HL-60 (cell line): Measurements from ENCODE around the gene ZNF595.
"Not testable (repeated sequence)": the region's sequence is repeated elsewhere in the genome, so short reads cannot be mapped to it uniquely, and the experiment has no call there.

Experiments used
- DNase-seq, 2 experiments: peaks; one replicate each; pipeline ENCODE4 v3.0.0-alpha.2; 2010 to 2020; ENCODE audit warnings: low read depth in 1 of 2, low spot score in 1 of 2
- H3K27ac ChIP-seq: fragments of 250-450 bp; sonication (Bioruptor Pico); replicated peaks from 2 replicates; pipeline ENCODE4 v1.5.1; 2020; ENCODE audit warnings: mild to moderate bottlenecking, moderate library complexity
- H3K27me3 ChIP-seq: fragments of 250-450 bp; sonication (Bioruptor Pico); 2 replicates; pipeline ENCODE4 v1.5.1; 2021; ENCODE audit warnings: mild to moderate bottlenecking, moderate library complexity; ENCODE audit not compliant: insufficient read depth, poor library complexity, severe bottlenecking
- H3K4me3 ChIP-seq: replicated peaks from 2 replicates; pipeline ENCODE4 v1.5.1; 2011; ENCODE audit warnings: mild to moderate bottlenecking, control low read depth, low read length; ENCODE audit not compliant: insufficient read depth
- CTCF ChIP-seq: IDR thresholded peaks from one replicate; pipeline ENCODE4 v1.5.1; 2011; ENCODE audit warnings: low read length, control low read depth, inconsistent platforms; ENCODE audit not compliant: insufficient read depth
- GABPA ChIP-seq: IDR thresholded peaks from 2 replicates; pipeline ENCODE4 v1.6.1; 2012; ENCODE audit warnings: low read depth
- POLR2AphosphoS5 ChIP-seq: IDR thresholded peaks from 2 replicates; pipeline ENCODE4 v1.6.1; 2012; ENCODE audit warnings: low read depth
- REST ChIP-seq: IDR thresholded peaks from 2 replicates; pipeline ENCODE4 v1.6.1; 2012; ENCODE audit warnings: low read depth; ENCODE audit not compliant: insufficient replicate concordance
- SPI1 ChIP-seq: IDR thresholded peaks from 2 replicates; pipeline ENCODE4 v1.6.1; 2012; ENCODE audit warnings: low read depth, mild to moderate bottlenecking, borderline replicate concordance

Gene ZNF595

GRCh38 chr4:116499-116898 lies 63.4 kb downstream of the ZNF595 start:
- no peak for DNase-seq
- Histone ChIP-seq H3K4me3 (no peak overlapping the region), H3K27me3 (no peaks in the 10 kb centered on the region), H3K27ac (no peak overlapping the region)
- no peak for TF ChIP-seq CTCF
- no peak for TF ChIP-seq GABPA
- TF ChIP-seq POLR2AphosphoS5: no peak
- no peak for TF ChIP-seq REST
- TF ChIP-seq SPI1: no peak

GRCh38 chr4:120616-121015 lies 67.5 kb downstream of the ZNF595 start:
- Histone ChIP-seq H3K4me3 (no peak overlapping the region), H3K27ac (peak overlapping the region; percentile 84), H3K27me3 (no peaks in the 10 kb centered on the region)
- DNase-seq: no peak
- TF ChIP-seq REST (no peak), CTCF (no peak), SPI1 (no peak), GABPA (no peak), POLR2AphosphoS5 (no peak)

GRCh38 chr4:121408-122084 lies 68.4 kb downstream of the ZNF595 start:
- peak; percentile 67 for TF ChIP-seq SPI1
- TF ChIP-seq POLR2AphosphoS5: 0 out of 2 replicates have a peak, but pooled peaks have one; percentile 22
- TF ChIP-seq REST: no peak
- H3K27me3 ChIP-seq: no peaks in the 10 kb centered on the region
- peak overlapping the region; percentile 84 for H3K27ac ChIP-seq
- no peak overlapping the region for H3K4me3 ChIP-seq
- DNase-seq: peak; percentile 43 to 83

- Histone ChIP-seq H3K27ac (peak overlapping the region; percentile 95), H3K4me3 (peak overlapping the region; percentile 4)
- DNase-seq, H3K27me3 ChIP-seq: not testable (repeated sequence)
Measured at GRCh38 chr4:123922-124274, 70.8 kb downstream of the ZNF595 start.
